Cardiac muscle cell (in vitro differentiated cells and primary cell): ENCODE data around the gene RPN1. TPM values are rescaled to one million over a fixed set of nuclear protein-coding genes. Genes with fewer than 3 reads are reported as not detected.

ENCODE experiments used
- DNase-seq, 2 donors: peaks; one replicate each; pipeline versions ENCODE4 v3.0.0 to v3.0.0-alpha.2; 2010 to 2017; ENCODE audit warnings: low read depth in 1 of 2, low spot score in 1 of 2
- H3K27ac ChIP-seq: fragments of 200-600 bp; sonication (generic); 2 replicates; pipeline ENCODE4 v1.5.1; 2016
- H3K27me3 ChIP-seq: fragments of 200-600 bp; sonication (generic); 2 replicates; pipeline ENCODE4 v1.6.0; 2016; ENCODE audit warnings: control low read depth
- H3K36me3 ChIP-seq: fragments of 200-600 bp; sonication (generic); 2 replicates; pipeline ENCODE4 v1.5.1; 2016; ENCODE audit warnings: control low read depth
- H3K4me1 ChIP-seq: fragments of 200-600 bp; sonication (generic); 2 replicates; pipeline ENCODE4 v1.8.1; 2017; ENCODE audit warnings: low read depth, mild to moderate bottlenecking, mixed run types
- H3K4me3 ChIP-seq: fragments of 200-600 bp; sonication (generic); 2 replicates; pipeline ENCODE4 v1.5.1; 2016; ENCODE audit warnings: mild to moderate bottlenecking
- H3K9me3 ChIP-seq: fragments of 200-600 bp; sonication (generic); 2 replicates; pipeline ENCODE4 v1.5.1; 2017; ENCODE audit warnings: low read depth, mild to moderate bottlenecking, control low read depth
- CTCF ChIP-seq: IDR thresholded peaks from 2 replicates; pipeline ENCODE4 v1.5.1; 2012; ENCODE audit warnings: low read depth, mild to moderate bottlenecking, low read length
- polyA plus RNA-seq: library from polyadenylated mRNA; unstranded; fragments of >200 nt; fragmentation: Nextera tagmentation; extraction: Ambion mirVana; gene quantifications from 2 replicates; pipeline ENCODE4 v1.2.1, GENCODE V29; 2016
- total RNA-seq: library from RNA; depleted of rRNA; stranded (reverse); fragments of >200 nt; gene quantifications from 2 replicates; pipeline ENCODE4 v1.2.3, GENCODE V29; 2016

The RPN1 gene
- total and polyA plus RNA-seq, 2 experiments from 2014 or later: 202 to 328 TPM

GRCh38 chr3:128579927-128580326, 70.7 kb downstream of the RPN1 start:
- DNase-seq: no peak
- Histone ChIP-seq H3K4me3 (no peak overlapping the region), H3K36me3 (no peaks in the 10 kb centered on the region), H3K27me3 (no peaks in the 10 kb centered on the region), H3K9me3 (no peaks in the 10 kb centered on the region), H3K4me1 (peaks cover 9% of the 10 kb centered on the region), H3K27ac (no peak overlapping the region)
- TF ChIP-seq CTCF: no peak

- no peak for DNase-seq
- no peaks in the 10 kb centered on the region for H3K36me3 ChIP-seq
- no peak overlapping the region for H3K4me3 ChIP-seq
- no peak overlapping the region for H3K27ac ChIP-seq
- H3K9me3 ChIP-seq: no peaks in the 10 kb centered on the region
- H3K4me1 ChIP-seq: peaks cover 9% of the 10 kb centered on the region
- TF ChIP-seq CTCF: no peak
- no peaks in the 10 kb centered on the region for H3K27me3 ChIP-seq
Observed at GRCh38 chr3:128578346-128578745, 72.3 kb downstream of the RPN1 start.

GRCh38 chr3:128577711-128578110, 72.9 kb downstream of the RPN1 start:
- no peaks in the 10 kb centered on the region for H3K9me3 ChIP-seq
- no peak for TF ChIP-seq CTCF
- H3K36me3 ChIP-seq: no peaks in the 10 kb centered on the region
- no peak overlapping the region for H3K4me3 ChIP-seq
- no peaks in the 10 kb centered on the region for H3K27me3 ChIP-seq
- no peak overlapping the region for H3K27ac ChIP-seq
- peaks cover 9% of the 10 kb centered on the region for H3K4me1 ChIP-seq
- peak in 1 of 2 donors; percentile 42 for DNase-seq

- Histone ChIP-seq H3K4me1 (peaks cover 9% of the 10 kb centered on the region), H3K9me3 (no peaks in the 10 kb centered on the region), H3K4me3 (no peak overlapping the region), H3K27me3 (no peaks in the 10 kb centered on the region), H3K36me3 (no peaks in the 10 kb centered on the region), H3K27ac (no peak overlapping the region)
- DNase-seq: no peak
- no peak for TF ChIP-seq CTCF
Observed at GRCh38 chr3:128576290-128576689, 74.3 kb downstream of the RPN1 start.

DNA sequence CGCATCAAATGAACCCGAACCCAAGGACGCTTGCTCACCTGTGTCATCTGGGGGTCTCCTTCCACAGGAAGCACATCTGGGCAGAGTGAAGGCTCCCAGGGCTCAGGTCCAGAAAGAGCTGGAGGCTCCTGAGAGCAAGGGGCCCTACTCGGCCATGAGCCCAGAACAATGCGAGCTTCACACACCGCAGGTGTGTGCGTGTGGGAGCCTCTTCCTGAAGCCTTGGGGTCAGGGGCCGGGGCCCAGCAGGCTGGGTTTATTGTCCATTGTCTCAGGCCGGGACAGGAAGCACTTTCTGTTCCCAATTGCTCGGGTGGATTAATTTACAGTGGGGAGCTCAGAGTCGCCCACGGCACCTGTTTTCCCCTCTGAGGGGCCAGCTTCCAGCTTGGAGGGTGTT, 74.8 kb downstream of the RPN1 start:
- H3K27me3 ChIP-seq: no peaks in the 10 kb centered on the region
- DNase-seq: no peak
- no peak overlapping the region for H3K27ac ChIP-seq
- H3K4me3 ChIP-seq: no peak overlapping the region
- H3K4me1 ChIP-seq: peaks cover 9% of the 10 kb centered on the region
- no peaks in the 10 kb centered on the region for H3K36me3 ChIP-seq
- TF ChIP-seq CTCF: no peak
- H3K9me3 ChIP-seq: no peaks in the 10 kb centered on the region

- no peaks in the 10 kb centered on the region for H3K36me3 ChIP-seq
- H3K4me1 ChIP-seq: peaks cover 9% of the 10 kb centered on the region
- no peaks in the 10 kb centered on the region for H3K27me3 ChIP-seq
- H3K4me3 ChIP-seq: no peak overlapping the region
- DNase-seq: no peak
- H3K27ac ChIP-seq: no peak overlapping the region
- H3K9me3 ChIP-seq: no peaks in the 10 kb centered on the region
- TF ChIP-seq CTCF: no peak
Observed at GRCh38 chr3:128573707-128574162, 76.9 kb downstream of the RPN1 start.
